Measurements from ENCODE around the gene PRKAG2. TPM values are rescaled to one million over a fixed set of nuclear protein-coding genes. Genes with fewer than 3 reads are reported as not detected.

PRKAG2 gene
- total RNA-seq, 1 donor, result 21.2 TPM

- H3K4me3 ChIP-seq (ENCODE audit: low read depth, low read length), result no peak overlapping the region
- DNase-seq (ENCODE audit: low read depth), result no peak
- TF ChIP-seq, protein P1, sequence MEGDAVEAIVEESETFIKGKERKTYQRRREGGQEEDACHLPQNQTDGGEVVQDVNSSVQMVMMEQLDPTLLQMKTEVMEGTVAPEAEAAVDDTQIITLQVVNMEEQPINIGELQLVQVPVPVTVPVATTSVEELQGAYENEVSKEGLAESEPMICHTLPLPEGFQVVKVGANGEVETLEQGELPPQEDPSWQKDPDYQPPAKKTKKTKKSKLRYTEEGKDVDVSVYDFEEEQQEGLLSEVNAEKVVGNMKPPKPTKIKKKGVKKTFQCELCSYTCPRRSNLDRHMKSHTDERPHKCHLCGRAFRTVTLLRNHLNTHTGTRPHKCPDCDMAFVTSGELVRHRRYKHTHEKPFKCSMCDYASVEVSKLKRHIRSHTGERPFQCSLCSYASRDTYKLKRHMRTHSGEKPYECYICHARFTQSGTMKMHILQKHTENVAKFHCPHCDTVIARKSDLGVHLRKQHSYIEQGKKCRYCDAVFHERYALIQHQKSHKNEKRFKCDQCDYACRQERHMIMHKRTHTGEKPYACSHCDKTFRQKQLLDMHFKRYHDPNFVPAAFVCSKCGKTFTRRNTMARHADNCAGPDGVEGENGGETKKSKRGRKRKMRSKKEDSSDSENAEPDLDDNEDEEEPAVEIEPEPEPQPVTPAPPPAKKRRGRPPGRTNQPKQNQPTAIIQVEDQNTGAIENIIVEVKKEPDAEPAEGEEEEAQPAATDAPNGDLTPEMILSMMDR (IDR thresholded peaks at IDR 0.05; ENCODE audit: insufficient read depth, low read depth, low read length), result no peak
Observed at GRCh38 chr7:151715666-151716315, 161.1 kb downstream of the PRKAG2 start.

GRCh38 chr7:151714201-151714600, 162.7 kb downstream of the PRKAG2 start:
- TF ChIP-seq, protein P1 (IDR thresholded peaks at IDR 0.05; ENCODE audit: insufficient read depth, low read depth, low read length), result no peak
- no peak for DNase-seq (ENCODE audit: low read depth)
- H3K4me3 ChIP-seq (ENCODE audit: low read depth, low read length), result no peak overlapping the region

GRCh38 chr7:151712810-151713125, 164.1 kb downstream of the PRKAG2 start:
- no peak overlapping the region for H3K4me3 ChIP-seq (ENCODE audit: low read depth, low read length)
- DNase-seq (ENCODE audit: low read depth), result no peak
- TF ChIP-seq, protein P1 (IDR thresholded peaks at IDR 0.05; ENCODE audit: insufficient read depth, low read depth, low read length), result no peak

- H3K4me3 ChIP-seq (ENCODE audit: low read depth, low read length), result no peak overlapping the region
- no peak for DNase-seq (ENCODE audit: low read depth)
- TF ChIP-seq, protein P1 (IDR thresholded peaks at IDR 0.05; ENCODE audit: insufficient read depth, low read depth, low read length), result no peak
Observed at GRCh38 chr7:151711906-151712809, 164.8 kb downstream of the PRKAG2 start.

DNA sequence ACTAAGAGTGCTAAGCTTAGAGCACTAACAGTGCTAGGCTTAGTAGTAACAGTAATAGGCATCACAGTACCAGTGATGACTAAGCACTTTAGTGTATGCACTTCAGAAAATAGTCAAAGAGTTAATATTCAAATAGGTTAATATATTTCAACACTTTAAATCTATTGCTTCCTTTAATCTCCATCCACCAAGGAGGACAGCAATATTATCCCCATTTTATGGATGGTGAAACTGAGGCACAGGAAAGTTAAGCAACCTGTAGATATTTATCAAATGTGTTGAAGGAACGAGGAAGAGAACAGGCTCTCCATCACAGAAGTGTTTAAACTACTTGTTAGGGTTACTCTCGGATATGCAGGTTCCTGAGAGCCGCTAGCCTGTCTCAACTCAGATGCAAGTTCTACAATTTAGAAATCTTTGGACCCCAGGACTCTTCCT, 165.5 kb downstream of the PRKAG2 start:
- no peak overlapping the region for H3K4me3 ChIP-seq (ENCODE audit: low read depth, low read length)
- DNase-seq (ENCODE audit: low read depth), result no peak
- TF ChIP-seq, protein P1 (IDR thresholded peaks at IDR 0.05; ENCODE audit: insufficient read depth, low read depth, low read length), result no peak

DNA sequence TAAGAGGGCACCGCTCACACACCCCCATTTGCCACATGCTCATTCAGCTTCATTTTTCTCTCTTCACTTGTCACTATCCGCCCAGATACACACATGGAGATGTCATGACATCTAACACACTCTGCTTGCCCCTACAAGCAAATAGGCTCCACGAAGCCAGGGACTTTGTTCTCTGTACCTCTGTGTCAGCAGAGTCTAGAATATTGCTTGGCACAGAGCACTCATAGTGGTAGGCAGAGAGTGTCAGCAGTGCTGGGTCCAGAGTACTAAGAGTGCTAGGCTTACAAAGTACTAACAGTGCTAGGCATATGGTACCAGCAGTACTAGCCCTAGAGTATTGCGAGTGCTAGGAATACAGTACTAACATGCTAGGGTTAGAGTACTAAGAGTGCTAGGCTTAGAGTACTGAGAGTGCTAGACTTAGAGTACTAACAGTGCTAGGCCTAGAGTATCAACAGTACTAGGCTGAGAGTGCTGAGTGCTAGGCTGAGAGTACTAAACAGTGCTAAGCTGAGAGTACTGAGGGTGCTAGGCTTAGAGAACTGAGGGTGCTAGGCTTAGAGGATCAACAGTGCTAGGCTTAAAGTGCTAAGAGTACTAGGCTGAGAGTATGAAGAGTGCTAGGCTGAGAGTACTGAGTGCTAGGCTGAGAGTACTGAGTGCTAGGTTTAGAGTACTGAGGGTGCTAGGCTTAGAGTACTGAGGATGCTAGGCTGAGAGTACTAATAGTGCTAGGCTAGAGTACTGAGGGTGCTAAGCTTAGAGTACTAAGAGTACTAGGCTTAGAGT, 166.1 kb downstream of the PRKAG2 start:
- DNase-seq (ENCODE audit: low read depth), result no peak
- no peak overlapping the region for H3K4me3 ChIP-seq (ENCODE audit: low read depth, low read length)
- TF ChIP-seq, protein P1 (IDR thresholded peaks at IDR 0.05; ENCODE audit: insufficient read depth, low read depth, low read length), result no peak

All from fibroblast of villous mesenchyme (primary cell).